GM12865 (cell line): ENCODE results near the gene FRMD4A.

Experiments used
- DNase-seq: peaks from one replicate; pipeline ENCODE4 v3.0.0; 2010; ENCODE audit warnings: low read depth
- H3K4me3 ChIP-seq: 2 replicates; pipeline ENCODE4 v1.5.1; 2011; ENCODE audit warnings: mild to moderate bottlenecking, low read depth, low read length, control low read depth
- CTCF ChIP-seq: IDR thresholded peaks from 2 replicates; pipeline ENCODE4 v1.5.1; 2011; ENCODE audit warnings: low read length, control low read depth, low read depth, inconsistent platforms; ENCODE audit not compliant: insufficient read depth; ENCODE audit errors: missing control alignments

The FRMD4A gene

GRCh38 chr10:13851906-13852305 lies 478.8 kb downstream of the FRMD4A start:
- no peak overlapping the region for H3K4me3 ChIP-seq
- no peak for TF ChIP-seq CTCF
- DNase-seq = no peak

GRCh38 chr10:13848520-13849445 lies 481.9 kb downstream of the FRMD4A start:
- peak; percentile 58 for DNase-seq
- H3K4me3 ChIP-seq = no peak overlapping the region
- TF ChIP-seq CTCF = no peak

- DNase-seq = no peak
- no peak for TF ChIP-seq CTCF
- H3K4me3 ChIP-seq = no peak overlapping the region
Observed at GRCh38 chr10:13847201-13847631, 483.5 kb downstream of the FRMD4A start.

- TF ChIP-seq CTCF = no peak
- no peak for DNase-seq
- no peak overlapping the region for H3K4me3 ChIP-seq
Observed at GRCh38 chr10:13845897-13846296, 484.8 kb downstream of the FRMD4A start.

GRCh38 chr10:13844651-13845050 lies 486.1 kb downstream of the FRMD4A start:
- no peak for TF ChIP-seq CTCF

GRCh38 chr10:13842117-13842516 lies 488.6 kb downstream of the FRMD4A start:
- no peak overlapping the region for H3K4me3 ChIP-seq
- TF ChIP-seq CTCF = no peak

More at GRCh38 chr10:13844651-13845050, 486.1 kb downstream of the FRMD4A start:
- no peak for DNase-seq
- no peak overlapping the region for H3K4me3 ChIP-seq

More at GRCh38 chr10:13842117-13842516, 488.6 kb downstream of the FRMD4A start:
- no peak for DNase-seq
